GM18520 (cell line): ENCODE measurements around the gene TCERG1L.

Experiments used
- ATAC-seq: cut with Tn5 transposase; IDR thresholded peaks from one replicate; pipeline ENCODE4 v1.9.1; 2021; ENCODE audit not compliant: unreplicated experiment

TCERG1L gene

GRCh38 chr10:131316321-131317075 is 5.0 kb upstream of the TCERG1L start:
- ATAC-seq, result no peak

DNA sequence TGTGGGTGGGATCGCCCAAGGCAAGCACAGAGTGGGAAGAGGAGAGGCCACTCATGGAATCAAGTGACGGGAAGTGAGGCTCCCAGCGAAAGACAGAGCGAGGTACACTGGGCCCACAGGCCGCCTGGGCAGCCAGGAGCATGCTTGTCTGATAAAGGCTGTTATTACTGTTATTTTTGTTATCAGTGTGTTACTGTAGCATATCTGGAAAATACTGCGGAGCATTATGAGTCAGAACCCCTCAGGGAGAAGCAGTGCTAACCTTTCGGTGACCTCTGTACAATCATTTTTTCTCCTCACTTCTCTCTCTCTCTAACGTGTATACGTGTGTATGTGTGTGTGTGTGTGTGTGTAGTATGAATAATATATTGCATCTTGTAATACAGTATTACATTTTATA is 3.8 kb upstream of the TCERG1L start:
- no peak for ATAC-seq

GRCh38 chr10:131314799-131315198 is 3.3 kb upstream of the TCERG1L start:
- ATAC-seq, result no peak

GRCh38 chr10:131314148-131314547 is 2.6 kb upstream of the TCERG1L start:
- no peak for ATAC-seq

GRCh38 chr10:131313377-131313776 is 1.9 kb upstream of the TCERG1L start:
- ATAC-seq, result no peak

- ATAC-seq, result no peak
Observed at GRCh38 chr10:131312478-131312836, 936 bp upstream of the TCERG1L start.

GRCh38 chr10:131311402-131311660 is 190 bp downstream of the TCERG1L start:
- ATAC-seq, result no peak

DNA sequence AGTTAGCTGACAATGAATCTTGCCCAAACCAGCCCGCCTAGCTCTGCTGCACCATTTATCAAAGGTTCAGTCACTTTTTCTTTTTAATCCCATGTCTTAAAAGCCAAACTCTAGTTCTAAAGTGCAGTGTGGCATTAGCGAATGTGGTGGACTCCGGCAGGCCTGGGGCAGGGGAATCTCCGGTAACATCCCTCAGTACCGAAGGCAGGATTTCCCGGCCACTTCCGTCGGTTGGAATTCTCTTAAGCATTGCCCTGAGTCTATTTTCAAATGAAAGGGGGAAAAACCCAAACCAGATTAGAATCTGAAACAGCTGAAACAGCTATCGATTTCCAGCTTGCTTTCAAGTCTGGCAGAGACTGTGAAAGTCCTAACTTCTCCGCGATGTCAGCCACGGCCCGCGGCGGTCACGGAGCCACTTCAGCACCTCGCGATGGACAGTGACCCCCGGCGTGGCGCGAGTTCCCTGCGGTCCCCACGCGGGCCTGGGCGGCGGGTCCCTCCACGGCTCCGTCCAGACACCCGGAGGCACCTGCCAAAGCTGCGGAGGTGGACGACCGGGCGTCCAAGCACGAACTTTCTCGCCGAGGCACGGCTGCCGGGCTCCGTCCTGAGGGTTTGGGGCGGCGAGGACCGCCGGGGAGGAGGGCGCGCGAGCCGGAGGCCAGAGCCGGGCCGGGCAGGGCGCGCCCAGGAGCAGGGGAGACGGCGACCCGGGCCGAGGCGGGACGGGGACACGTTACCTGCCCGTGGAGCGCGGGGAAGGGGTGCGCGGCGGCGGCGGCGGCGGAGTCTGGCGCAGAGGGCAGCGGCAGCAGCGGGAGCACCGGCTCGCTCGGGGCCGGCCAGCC is 745 bp downstream of the TCERG1L start:
- ATAC-seq, result no peak

GRCh38 chr10:131310142-131310541 is 1.4 kb downstream of the TCERG1L start:
- no peak for ATAC-seq

DNA sequence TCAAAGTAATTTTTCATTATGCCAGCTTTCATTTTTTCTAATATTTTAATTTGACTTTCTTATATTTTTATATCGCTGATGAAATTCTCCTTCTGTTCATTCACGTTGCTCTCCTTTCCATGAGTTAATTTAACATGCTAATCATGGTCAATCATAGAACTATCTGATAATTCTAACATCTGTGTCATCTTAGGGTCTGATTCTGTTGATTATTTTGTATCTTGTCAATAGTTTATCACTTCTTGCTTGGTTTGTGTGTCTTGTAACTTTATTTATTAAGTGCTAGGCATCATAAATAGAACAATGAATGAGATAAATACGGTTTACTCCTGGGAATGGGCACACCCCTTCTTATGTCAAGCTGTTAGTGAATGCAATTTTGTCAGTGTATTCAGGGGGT is 11.0 kb downstream of the TCERG1L start:
- no peak for ATAC-seq

- no peak for ATAC-seq
Observed at GRCh38 chr10:131290781-131291180, 20.7 kb downstream of the TCERG1L start.

DNA sequence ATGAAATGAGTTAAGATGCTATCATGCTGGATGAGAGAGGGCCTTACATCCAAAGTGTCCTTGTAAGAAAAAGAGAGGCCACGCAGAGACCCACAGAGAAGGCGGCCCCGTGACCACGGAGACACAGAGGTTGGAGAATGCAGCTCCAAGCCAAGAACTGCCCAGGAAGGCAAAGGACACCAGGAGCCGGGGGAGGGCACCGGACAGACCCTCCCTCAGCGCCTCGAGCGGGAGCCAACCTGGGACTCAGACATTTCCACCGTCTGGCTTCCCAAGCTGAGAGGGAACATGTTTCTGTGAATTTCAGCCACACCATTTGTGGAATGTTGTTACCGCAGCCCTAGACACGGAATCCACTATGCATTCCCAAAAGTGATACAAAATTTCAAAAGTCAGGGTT is 22.9 kb downstream of the TCERG1L start:
- no peak for ATAC-seq

GRCh38 chr10:131282961-131283360 is 28.6 kb downstream of the TCERG1L start:
- no peak for ATAC-seq

DNA sequence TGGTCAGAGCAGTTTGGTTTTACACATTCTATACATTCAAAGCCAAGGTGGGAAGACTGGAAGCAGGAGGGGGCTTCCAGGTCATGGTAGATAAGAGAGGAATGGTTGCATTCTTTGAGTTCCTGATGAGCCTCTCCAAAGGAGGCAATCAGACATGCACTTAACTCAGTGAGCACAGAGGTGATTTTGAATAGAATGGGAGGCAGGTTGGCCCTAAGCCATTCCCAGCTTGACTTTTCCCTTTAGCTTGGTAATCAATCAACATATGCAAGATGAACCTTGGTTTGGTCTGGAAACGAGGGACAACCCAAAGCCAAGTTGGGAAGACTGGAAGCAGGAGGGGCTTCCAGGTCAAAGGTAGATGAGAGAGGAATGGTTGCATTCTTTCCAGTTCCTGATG is 31.4 kb downstream of the TCERG1L start:
- ATAC-seq, result no peak

DNA sequence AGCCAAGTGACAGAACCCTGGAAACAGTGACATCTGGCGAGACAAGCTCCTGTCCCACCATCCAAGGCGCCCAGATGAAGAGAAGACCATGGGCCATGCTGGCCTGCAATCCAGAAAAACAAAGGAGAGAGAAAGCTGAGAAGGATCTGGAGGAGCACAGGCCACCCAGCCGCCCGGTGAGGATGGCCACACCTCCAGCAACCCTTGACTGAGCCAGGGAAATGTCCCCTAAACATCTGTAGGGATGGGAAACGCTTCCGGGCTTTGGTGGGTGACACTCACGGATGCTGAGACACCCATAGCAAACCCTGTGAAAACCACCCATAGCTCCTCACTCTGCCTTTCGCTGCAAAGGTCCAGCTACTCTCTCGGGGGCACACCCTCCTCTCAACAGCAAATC is 32.0 kb downstream of the TCERG1L start:
- ATAC-seq, result no peak

GRCh38 chr10:131277969-131278368 is 33.6 kb downstream of the TCERG1L start:
- no peak for ATAC-seq

DNA sequence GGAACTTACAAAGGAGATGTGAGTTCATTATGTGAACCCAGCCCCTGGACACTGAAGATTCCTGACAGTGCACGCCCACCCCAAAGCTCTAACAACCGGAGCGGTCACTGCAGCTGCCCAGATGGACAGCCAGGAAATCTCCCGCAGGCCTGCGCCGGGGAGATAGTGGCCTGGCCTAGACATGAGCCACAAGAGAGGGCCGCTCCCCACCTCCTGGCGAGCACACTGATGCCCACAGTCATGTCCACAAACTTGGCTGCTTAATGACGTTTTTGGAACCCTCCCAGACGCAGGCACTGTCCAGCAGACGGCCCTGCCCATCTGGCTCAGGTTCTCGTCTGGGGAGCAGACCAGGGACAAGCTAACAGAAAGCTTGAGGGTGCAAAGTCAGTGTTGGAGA is 34.2 kb downstream of the TCERG1L start:
- no peak for ATAC-seq

GRCh38 chr10:131275691-131276090 is 35.8 kb downstream of the TCERG1L start:
- no peak for ATAC-seq

DNA sequence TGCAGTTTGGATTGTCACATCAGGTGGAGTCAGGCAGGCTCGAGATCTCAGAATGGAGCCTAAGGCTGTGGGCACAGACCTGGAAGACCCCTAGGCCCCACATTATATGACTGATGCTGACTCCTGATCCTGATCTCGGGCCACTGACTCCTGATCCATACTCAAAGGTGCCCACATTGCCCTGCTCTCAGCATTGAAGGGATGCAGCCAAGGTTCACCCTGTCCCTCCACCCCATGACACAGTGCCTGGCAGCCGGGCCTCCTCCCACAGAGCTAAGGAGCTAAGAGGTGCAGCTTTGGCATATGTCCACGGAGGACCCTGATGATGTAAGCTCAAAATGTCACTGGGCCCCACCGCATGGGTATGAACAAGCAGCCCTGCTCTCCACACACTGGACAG is 36.6 kb downstream of the TCERG1L start:
- ATAC-seq, result no peak

GRCh38 chr10:131274133-131274880 is 37.2 kb downstream of the TCERG1L start:
- ATAC-seq, result no peak

DNA sequence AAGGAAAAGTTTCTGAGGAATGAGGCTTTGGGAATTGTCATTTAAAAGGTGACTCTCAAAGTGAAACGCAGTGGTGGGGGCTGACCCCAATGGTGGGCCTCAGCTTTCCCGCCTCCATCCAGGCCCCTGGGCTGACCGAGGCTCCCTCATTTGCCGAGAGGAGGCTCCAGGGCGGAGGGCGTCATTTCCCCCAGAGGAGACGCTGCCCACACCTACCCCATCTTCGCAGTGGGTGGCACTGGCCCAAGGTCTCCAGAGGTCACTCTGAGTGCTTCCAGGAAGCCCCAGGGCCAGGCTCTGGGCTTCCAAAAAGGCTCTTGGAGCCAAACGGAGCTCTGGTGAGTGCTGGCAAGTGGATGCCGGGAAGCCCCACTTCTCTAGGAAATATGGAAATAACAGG is 38.0 kb downstream of the TCERG1L start:
- no peak for ATAC-seq

- ATAC-seq, result no peak
Observed at GRCh38 chr10:131272897-131273451, 38.5 kb downstream of the TCERG1L start.
